HG03196 (cell line): Measurements from ENCODE around the gene MS4A6A.
"Not testable (repeated sequence)": the region's sequence is repeated elsewhere in the genome, so short reads cannot be mapped to it uniquely, and the experiment has no call there.

Source experiments
- ATAC-seq: cut with Tn5 transposase; IDR thresholded peaks from one replicate; pipeline ENCODE4 v1.9.1; 2021; ENCODE audit not compliant: unreplicated experiment

Gene MS4A6A, protein sequence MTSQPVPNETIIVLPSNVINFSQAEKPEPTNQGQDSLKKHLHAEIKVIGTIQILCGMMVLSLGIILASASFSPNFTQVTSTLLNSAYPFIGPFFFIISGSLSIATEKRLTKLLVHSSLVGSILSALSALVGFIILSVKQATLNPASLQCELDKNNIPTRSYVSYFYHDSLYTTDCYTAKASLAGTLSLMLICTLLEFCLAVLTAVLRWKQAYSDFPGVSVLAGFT

GRCh38 chr11:60182541-60183330 is at the start of gene MS4A6A:
TSS of gene MS4A6A (minus strand) at chr11:60183083. CDS start at chr11:60181727, 1,356 bp downstream.
- ATAC-seq: no peak

DNA sequence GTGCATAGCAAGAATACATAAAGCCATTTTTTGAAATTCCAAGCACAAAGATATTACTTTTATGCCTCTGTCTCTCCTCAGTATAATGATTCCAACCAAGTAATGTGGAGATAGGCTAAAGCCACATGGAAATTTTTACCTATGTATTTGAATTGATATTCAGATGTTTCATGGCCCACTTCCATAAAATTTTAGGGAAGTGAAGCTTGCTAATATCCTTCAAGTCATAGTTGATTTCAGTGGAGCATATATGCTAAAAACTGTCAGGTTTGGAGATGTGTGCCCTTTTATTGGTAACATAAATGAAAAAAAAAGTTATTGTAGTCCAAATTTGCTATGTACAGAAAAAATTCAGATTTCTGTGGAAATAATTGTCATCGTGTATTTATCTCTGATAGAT is 47.8 kb upstream of the MS4A6A start:
- ATAC-seq: no peak

- ATAC-seq: no peak
Measured at GRCh38 chr11:60222141-60222540, 39.3 kb upstream of the MS4A6A start.

GRCh38 chr11:60221692-60222091 is 38.8 kb upstream of the MS4A6A start:
- no peak for ATAC-seq

GRCh38 chr11:60221181-60221580 is 38.3 kb upstream of the MS4A6A start:
- no peak for ATAC-seq

DNA sequence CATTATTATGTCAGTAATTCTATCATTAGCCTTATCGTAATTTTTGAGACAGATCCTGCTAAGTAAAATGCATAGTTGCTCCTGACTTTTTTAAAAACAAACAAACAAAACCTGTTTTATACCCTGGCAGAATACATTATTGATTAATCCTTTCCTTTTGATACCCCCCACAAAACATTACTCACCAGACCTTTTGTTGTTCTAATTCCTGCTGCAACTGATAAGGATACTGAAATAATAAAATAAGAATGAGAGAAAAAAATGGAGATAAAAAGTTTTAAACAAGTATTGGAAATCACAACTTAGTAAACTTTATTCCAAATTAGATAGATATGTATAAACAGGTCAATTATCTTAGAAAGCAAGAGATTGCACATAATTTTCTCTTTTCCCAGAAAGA is 31.5 kb upstream of the MS4A6A start:
- ATAC-seq: no peak

DNA sequence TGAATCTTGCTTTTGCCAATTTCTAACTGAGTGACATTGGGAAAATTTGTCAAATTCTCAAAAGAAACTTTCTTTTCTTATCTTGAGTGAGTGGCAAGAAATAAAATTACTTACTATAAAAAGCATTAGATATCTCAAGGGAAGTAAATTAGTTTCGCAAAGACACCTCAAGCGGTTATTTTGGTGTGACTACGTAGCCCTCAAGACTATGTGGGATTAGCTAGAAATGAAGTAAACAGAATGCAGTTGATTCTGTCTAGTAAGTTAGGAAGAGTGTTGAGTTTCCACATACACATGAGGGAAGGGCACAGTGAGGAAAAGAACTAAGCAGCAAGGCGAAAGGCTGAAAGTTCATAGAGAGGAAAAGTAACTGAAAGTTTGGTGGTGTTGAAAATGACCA is 28.3 kb upstream of the MS4A6A start:
- no peak for ATAC-seq

- no peak for ATAC-seq
Measured at GRCh38 chr11:60209977-60210376, 27.1 kb upstream of the MS4A6A start.

GRCh38 chr11:60208951-60209350 is 26.1 kb upstream of the MS4A6A start:
- no peak for ATAC-seq

- no peak for ATAC-seq
Measured at GRCh38 chr11:60208146-60208895, 25.4 kb upstream of the MS4A6A start.

DNA sequence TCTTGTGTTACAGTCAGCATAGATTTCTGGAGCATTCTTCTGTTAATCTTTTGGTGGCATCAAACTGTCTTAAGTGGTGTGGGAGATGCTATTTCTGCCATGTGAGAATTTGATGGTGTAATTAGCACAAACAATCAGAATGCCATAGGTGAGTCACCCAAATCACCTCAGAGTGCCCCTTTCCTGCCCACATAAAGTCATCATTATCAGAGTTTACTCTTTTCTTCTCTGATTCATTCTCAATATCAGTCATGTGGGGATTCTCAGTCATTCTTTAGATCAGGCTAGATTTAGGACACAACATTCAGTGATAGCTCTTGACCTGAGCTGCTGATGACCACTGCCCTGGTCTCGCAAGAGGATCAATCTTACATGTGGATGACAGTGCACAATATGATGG is 23.7 kb upstream of the MS4A6A start:
- peak; percentile 53 for ATAC-seq

- ATAC-seq: no peak
Measured at GRCh38 chr11:60204922-60205321, 22.0 kb upstream of the MS4A6A start.

DNA sequence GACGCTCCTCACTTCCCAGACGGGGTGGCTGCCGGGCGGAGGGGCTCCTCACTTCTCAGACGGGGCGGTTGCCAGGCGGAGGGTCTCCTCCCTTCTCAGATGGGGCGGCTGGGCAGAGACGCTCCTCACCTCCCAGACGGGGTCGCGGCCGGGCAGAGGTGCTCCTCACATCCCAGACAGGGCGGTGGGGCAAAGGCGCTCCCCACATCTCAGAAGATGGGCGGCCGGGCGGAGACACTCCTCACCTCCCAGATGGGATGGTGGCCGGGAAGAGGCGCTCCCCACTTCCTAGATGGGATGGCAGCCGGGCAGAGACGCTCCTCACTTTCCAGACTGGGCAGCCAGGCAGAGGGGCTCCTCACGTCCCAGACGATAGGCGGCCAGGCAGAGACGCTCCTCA is 18.5 kb upstream of the MS4A6A start:
- not testable (repeated sequence) for ATAC-seq

DNA sequence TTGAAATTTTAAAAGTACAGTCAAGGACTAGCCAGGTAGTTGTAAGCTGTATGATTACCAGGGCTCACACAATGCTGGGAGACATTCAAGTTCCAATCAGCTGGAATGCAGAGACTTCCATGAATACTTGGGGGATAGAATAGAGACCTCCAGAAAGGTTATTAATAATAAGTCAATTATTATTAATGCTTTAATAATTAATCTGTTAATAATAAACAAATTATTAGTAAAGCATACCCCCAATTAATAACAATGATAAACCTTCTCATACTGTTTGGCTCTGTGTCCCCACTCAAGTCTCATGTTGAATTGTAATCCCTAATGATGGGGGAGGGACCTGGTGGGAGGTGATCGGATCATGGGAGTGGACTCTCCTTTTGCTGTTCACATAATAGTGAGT is 14.6 kb upstream of the MS4A6A start:
- no peak for ATAC-seq

DNA sequence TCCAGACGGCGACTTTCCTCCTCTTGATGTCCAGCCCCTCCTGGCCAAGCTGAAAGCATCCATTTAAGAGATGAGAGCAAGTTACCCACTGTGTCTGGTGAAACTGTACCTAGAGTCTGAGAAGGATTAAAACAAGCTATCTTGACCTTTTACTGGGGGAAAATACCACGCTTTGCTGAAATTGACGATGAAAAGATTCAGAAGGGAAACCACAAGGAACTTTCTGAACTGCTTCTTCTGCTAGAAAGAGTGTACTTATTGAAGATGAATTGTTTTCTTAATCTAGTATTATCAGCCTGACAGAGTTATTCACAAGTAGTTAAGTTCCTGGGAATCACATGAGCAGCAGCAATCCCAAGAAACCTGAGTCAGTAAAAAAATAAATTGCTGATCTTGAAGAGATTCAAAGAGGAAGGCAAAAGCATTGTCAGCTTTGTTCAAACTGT is 13.1 kb upstream of the MS4A6A start:
- no peak for ATAC-seq

GRCh38 chr11:60194511-60194910 is 11.6 kb upstream of the MS4A6A start:
- ATAC-seq: no peak

DNA sequence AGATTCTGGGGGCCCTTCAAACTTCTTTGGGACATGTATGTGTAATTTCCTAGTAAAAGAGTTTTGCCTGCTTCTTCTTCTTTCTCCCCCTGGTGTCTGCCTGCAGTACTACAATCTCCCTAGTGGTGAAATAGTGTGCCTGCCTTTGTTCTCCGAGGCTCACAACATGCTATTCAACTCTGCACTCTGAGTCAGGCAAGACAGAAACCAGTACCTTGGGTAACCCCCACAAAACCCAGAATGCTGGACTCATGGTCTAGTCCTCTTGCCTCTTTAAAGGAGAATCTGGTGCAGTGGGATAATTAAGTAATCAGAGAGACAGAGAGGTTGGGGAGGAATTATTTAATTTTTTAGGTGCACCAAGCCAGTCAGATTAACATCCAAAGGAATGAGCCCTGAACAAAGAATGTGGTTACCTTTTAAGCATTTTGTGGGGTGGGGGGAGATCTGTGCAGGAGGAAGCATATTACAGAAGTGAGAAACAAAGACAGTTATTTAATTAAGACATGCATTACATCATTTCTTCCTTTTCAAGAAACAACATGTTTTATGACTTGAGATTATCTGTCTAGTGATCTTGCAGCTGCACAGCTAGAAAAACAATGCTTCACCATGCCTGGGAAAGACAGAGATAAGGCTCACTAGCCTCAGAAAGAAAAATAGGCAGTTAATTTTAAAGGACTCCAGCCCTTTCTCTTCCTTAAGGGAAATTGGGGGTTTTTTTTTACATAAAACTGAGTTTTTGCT is 11.0 kb upstream of the MS4A6A start:
- peak; percentile 91 for ATAC-seq

DNA sequence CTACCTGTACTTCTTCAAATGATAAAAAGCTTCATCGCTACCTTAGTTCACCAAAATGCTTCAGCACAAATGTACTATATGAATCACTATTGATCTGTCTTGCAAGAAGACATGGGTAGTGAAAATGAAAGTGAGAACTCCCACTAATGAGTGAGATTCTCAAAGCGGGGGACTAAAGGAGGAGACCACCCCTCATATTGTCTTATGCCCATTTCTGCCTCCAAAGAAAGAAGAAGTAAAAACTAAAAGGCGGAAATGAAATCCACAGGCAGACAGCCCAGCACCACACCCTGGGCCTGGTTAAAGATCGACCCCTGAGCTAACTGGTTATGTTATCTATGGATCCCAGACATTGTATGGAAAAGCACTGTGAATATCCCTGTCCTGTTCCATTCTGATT is 9.7 kb upstream of the MS4A6A start:
- ATAC-seq: not testable (repeated sequence)

- ATAC-seq: not testable (repeated sequence)
Measured at GRCh38 chr11:60188481-60188880, 5.6 kb upstream of the MS4A6A start.

DNA sequence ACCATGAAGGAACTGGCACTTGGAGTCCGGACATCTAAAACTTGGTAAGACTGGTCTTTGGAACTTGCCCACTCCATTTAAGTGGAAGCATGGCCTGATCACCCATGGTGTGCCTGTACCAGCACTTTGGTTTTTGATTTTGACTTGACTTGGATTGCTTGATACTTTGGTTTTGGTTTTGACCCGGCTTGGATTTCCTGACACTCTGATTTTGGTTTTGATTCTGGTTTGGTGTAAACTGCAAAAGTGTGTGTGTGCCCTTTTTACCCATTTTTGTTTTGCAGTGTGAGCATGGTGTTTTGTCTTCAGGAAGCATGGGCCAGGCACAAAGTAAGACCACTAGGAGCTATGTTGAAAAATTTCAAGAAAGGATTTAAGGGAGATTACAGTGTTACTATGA is 3.2 kb upstream of the MS4A6A start:
- not testable (repeated sequence) for ATAC-seq

GRCh38 chr11:60185512-60185827 is 2.6 kb upstream of the MS4A6A start:
- not testable (repeated sequence) for ATAC-seq
